IMR-90 (cell line): Measurements from ENCODE around the gene RANBP9. TPM values are rescaled to one million over a fixed set of nuclear protein-coding genes. Genes with fewer than 3 reads are reported as not detected.

ENCODE experiments used
- ATAC-seq: fragments of 200-7000 bp; cut with Tn5 transposase; 2 replicates; pipeline ENCODE4 v1.9.1; 2020; ENCODE audit warnings: low read depth, mild to moderate bottlenecking, moderate library complexity
- BruUV-seq: library from RNA; stranded (reverse); fragments of 400-500 nt; replicated peaks from 2 replicates; lab custom pipeline; 2021; lab: Mats Ljungman, UMichigan
- CTCF ChIA-PET: fragments of 300-600 bp; formaldehyde crosslinking; extraction: SDS; loops from one replicate; lab custom pipeline; 2021; ENCODE audit warnings: antibody characterized with exemption; lab: Yijun Ruan, JAX
- POLR2A ChIA-PET: fragments of 300-600 bp; sonication (Branson Sonifier 250); formaldehyde crosslinking; loops from one replicate; lab custom pipeline; 2022; ENCODE audit warnings: antibody characterized with exemption; ENCODE audit not compliant: unreplicated experiment; lab: Charles Lee
- DNase-seq: peaks from one replicate; pipeline ENCODE4 v3.0.0; 2013
- H2AFZ ChIP-seq: replicated peaks from 2 replicates; pipeline ENCODE3; 2013; ENCODE audit warnings: low read length, mild to moderate bottlenecking; ENCODE audit not compliant: poor library complexity
- H2AK5ac ChIP-seq: 2 replicates; pipeline ENCODE4 v1.6.1; 2013; ENCODE audit warnings: low read depth, low read length, inconsistent platforms
- H2AK9ac ChIP-seq: replicated peaks from 2 replicates; pipeline ENCODE3; 2013; ENCODE audit warnings: mild to moderate bottlenecking, low read depth, low read length, moderate library complexity; ENCODE audit not compliant: poor library complexity
- H2BK120ac ChIP-seq: 2 replicates; pipeline ENCODE4 v1.6.1; 2013; ENCODE audit warnings: low read depth, low read length, inconsistent platforms
- H2BK15ac ChIP-seq: 3 replicates; pipeline ENCODE4 v1.6.1; 2013; ENCODE audit warnings: low read depth, low read length, inconsistent platforms
- H2BK20ac ChIP-seq: 2 replicates; pipeline ENCODE4 v1.6.1; 2013; ENCODE audit warnings: low read depth, mild to moderate bottlenecking, inconsistent platforms, low read length, moderate library complexity
- H2BK5ac ChIP-seq: 2 replicates; pipeline ENCODE4 v1.6.1; 2013; ENCODE audit warnings: mild to moderate bottlenecking, low read depth, low read length, inconsistent platforms; ENCODE audit not compliant: poor library complexity, severe bottlenecking
- H3K14ac ChIP-seq: replicated peaks from 2 replicates; pipeline ENCODE4 v1.6.1; 2013; ENCODE audit warnings: low read depth, low read length, inconsistent platforms
- H3K18ac ChIP-seq: 2 replicates; pipeline ENCODE4 v1.6.1; 2013; ENCODE audit warnings: low read depth, low read length, control low read depth
- H3K23ac ChIP-seq: 2 replicates; pipeline ENCODE4 v1.6.1; 2013; ENCODE audit warnings: low read depth, low read length, inconsistent platforms
- H3K27ac ChIP-seq: 2 replicates; pipeline ENCODE4 v1.5.1; 2013; ENCODE audit warnings: mild to moderate bottlenecking, control low read depth, low read length; ENCODE audit not compliant: insufficient read depth
- H3K27me3 ChIP-seq: 2 replicates; pipeline ENCODE4 v1.6.1; 2013; ENCODE audit warnings: low read length; ENCODE audit not compliant: control insufficient read depth, insufficient read depth
- H3K36me3 ChIP-seq: 2 replicates; pipeline ENCODE4 v1.6.1; 2013; ENCODE audit warnings: low read length, mixed read lengths; ENCODE audit not compliant: control insufficient read depth, insufficient read depth
- H3K4ac ChIP-seq: 2 replicates; pipeline ENCODE4 v1.6.1; 2013; ENCODE audit warnings: low read depth, low read length, inconsistent platforms
- H3K4me1 ChIP-seq: 2 replicates; pipeline ENCODE4 v1.6.1; 2013; ENCODE audit warnings: low read length, mixed read lengths; ENCODE audit not compliant: control insufficient read depth, insufficient read depth
- H3K4me2 ChIP-seq: 2 replicates; pipeline ENCODE4 v1.6.1; 2013; ENCODE audit warnings: low read depth, mild to moderate bottlenecking, control low read depth, low read length, moderate library complexity
- H3K4me3 ChIP-seq: 2 replicates; pipeline ENCODE4 v1.5.1; 2013; ENCODE audit warnings: low read depth, mild to moderate bottlenecking, control low read depth, low read length, moderate library complexity; ENCODE audit not compliant: insufficient read depth
- H3K56ac ChIP-seq: 2 replicates; pipeline ENCODE4 v1.6.1; 2013; ENCODE audit warnings: low read length, inconsistent platforms; ENCODE audit not compliant: insufficient read depth; ENCODE audit errors: extremely low read depth
- H3K79me1 ChIP-seq, 2 experiments: 2 replicates each; pipeline ENCODE4 v1.6.1; 2013; ENCODE audit warnings: low read length in 2 of 2, inconsistent platforms in 1 of 2, low read depth in 1 of 2
- H3K9ac ChIP-seq: 2 replicates; pipeline ENCODE4 v1.6.1; 2013; ENCODE audit warnings: low read depth, low read length, control low read depth
- H3K9me1 ChIP-seq: 2 replicates; pipeline ENCODE4 v1.6.1; 2013; ENCODE audit warnings: low read length, inconsistent platforms; ENCODE audit not compliant: insufficient read depth
- H3K9me3 ChIP-seq: 2 replicates; pipeline ENCODE4 v1.6.1; 2013; ENCODE audit warnings: low read length; ENCODE audit not compliant: control insufficient read depth, insufficient read depth
- H4K20me1 ChIP-seq: 2 replicates; pipeline ENCODE4 v1.6.1; 2013; ENCODE audit warnings: low read length, inconsistent platforms; ENCODE audit not compliant: insufficient read depth
- H4K5ac ChIP-seq: 2 replicates; pipeline ENCODE4 v1.6.1; 2013; ENCODE audit warnings: mild to moderate bottlenecking, low read depth, low read length, control low read depth
- H4K8ac ChIP-seq, 2 experiments: 2 replicates each; pipeline ENCODE4 v1.6.1; 2013; ENCODE audit warnings: low read depth in 2 of 2, low read length in 2 of 2, control low read depth in 1 of 2, inconsistent platforms in 1 of 2
- H4K91ac ChIP-seq: 2 replicates; pipeline ENCODE4 v1.6.1; 2013; ENCODE audit warnings: low read depth, low read length, inconsistent platforms; ENCODE audit not compliant: insufficient read depth
- BHLHE40 ChIP-seq: fragments of 150-350 bp; IDR thresholded peaks from 2 replicates; pipeline ENCODE4 v1.6.1; 2016; ENCODE audit warnings: mild to moderate bottlenecking, low read depth, low read length
- CEBPB ChIP-seq: IDR thresholded peaks from 2 replicates; pipeline ENCODE4 v1.6.1; 2012; ENCODE audit warnings: low read depth, low read length, improper control_type of control experiment
- CHD1 ChIP-seq: IDR thresholded peaks from 2 replicates; pipeline ENCODE4 v1.6.1; 2012; ENCODE audit warnings: low read depth, low read length, improper control_type of control experiment
- FOS ChIP-seq: fragments of 150-350 bp; IDR thresholded peaks from 2 replicates; pipeline ENCODE4 v1.6.1; 2016; ENCODE audit warnings: low read depth, low read length
- MAZ ChIP-seq: IDR thresholded peaks from 2 replicates; pipeline ENCODE4 v1.6.1; 2012; ENCODE audit warnings: low read depth, mild to moderate bottlenecking, low read length, improper control_type of control experiment, moderate library complexity, borderline replicate concordance
- MXI1 ChIP-seq: IDR thresholded peaks from 2 replicates; pipeline ENCODE4 v1.6.1; 2012; ENCODE audit warnings: low read depth, mild to moderate bottlenecking, low read length, moderate library complexity, borderline replicate concordance
- NFE2L2 ChIP-seq: fragments of 150-350 bp; IDR thresholded peaks from 2 replicates; pipeline ENCODE4 v1.6.1; 2016; ENCODE audit warnings: low read depth, mild to moderate bottlenecking, low read length
- POLR2A ChIP-seq: IDR thresholded peaks from 2 replicates; pipeline ENCODE4 v1.6.1; 2012; ENCODE audit warnings: mild to moderate bottlenecking, low read depth, low read length
- RCOR1 ChIP-seq: IDR thresholded peaks from 2 replicates; pipeline ENCODE4 v1.6.1; 2012; ENCODE audit warnings: mild to moderate bottlenecking, low read length, improper control_type of control experiment; ENCODE audit not compliant: insufficient replicate concordance
- RFX5 ChIP-seq: IDR thresholded peaks from 2 replicates; pipeline ENCODE4 v1.8.0; 2012; ENCODE audit warnings: low read depth, mild to moderate bottlenecking, low read length, moderate library complexity
- SMC3 ChIP-seq: fragments of 150-350 bp; IDR thresholded peaks from 2 replicates; pipeline ENCODE4 v1.6.1; 2016; ENCODE audit warnings: low read depth, mild to moderate bottlenecking, antibody characterized with exemption, low read length, moderate library complexity
- WGBS, 2 experiments: methylation state at CpG; one replicate each; pipeline versions ENCODE4 v1.1.5 to v1.1.7; 2013; ENCODE audit warnings: missing lambda C conversion rate in 2 of 2; ENCODE audit not compliant: insufficient read length in 1 of 2; ENCODE audit errors: extremely low coverage in 2 of 2; 5-methylcytosine and 5-hydroxymethylcytosine counted together
- dilution Hi-C: fragments of 300-500 bp; cut with HindIII; formaldehyde crosslinking; loops from one replicate; pipeline ENCODE4 v1.14.3; 2018; ENCODE audit warnings: low sequenced_read_pairs; ENCODE audit not compliant: unreplicated experiment
- in situ Hi-C: fragments of 300-500 bp; cut with MboI; formaldehyde crosslinking; loops from 3 replicates; pipeline ENCODE4 v1.14.3; 2019; ENCODE audit warnings: low sequenced_read_pairs, inconsistent platforms, mixed read lengths
- intact Hi-C: fragments of 100-400 bp; cut with micrococcal nuclease; formaldehyde crosslinking; loops from 2 replicates; pipeline ENCODE4 v1.10.0; 2022
- polyA plus RNA-seq, 3 experiments: library from polyadenylated mRNA; depleted of rRNA; stranded (reverse); fragments of >200 nt; gene quantifications; 2 replicates each; pipeline ENCODE4 v1.2.3, GENCODE V29; 2012; ENCODE audit warnings: low replicate concordance in 1 of 3
- total RNA-seq: library from RNA; depleted of rRNA; stranded (reverse); fragments of >200 nt; gene quantifications from 2 replicates; pipeline ENCODE4 v1.2.3, GENCODE V29; 2012
- TF ChIP-seq, protein P1 (sequence below): conservative IDR thresholded peaks from 2 replicates; pipeline ENCODE4 v1.5.1; 2012; ENCODE audit warnings: mild to moderate bottlenecking, low read depth, low read length, improper control_type of control experiment
- TF ChIP-seq, protein P2 (sequence below): fragments of 150-350 bp; IDR thresholded peaks from 2 replicates; pipeline ENCODE4 v1.6.1; 2017; ENCODE audit warnings: mild to moderate bottlenecking, antibody characterized with exemption, low read length, low read depth
- TF ChIP-seq, protein P3 (sequence below): fragments of 150-350 bp; IDR thresholded peaks from 2 replicates; pipeline ENCODE4 v1.6.1; 2016; ENCODE audit warnings: low read depth, mild to moderate bottlenecking, low read length, moderate library complexity, borderline replicate concordance

RANBP9 gene
- total and polyA plus RNA-seq, 2 of the 4 experiments (the other 2 are of a cell fraction) = 17.7 to 27.8 TPM

DNA sequence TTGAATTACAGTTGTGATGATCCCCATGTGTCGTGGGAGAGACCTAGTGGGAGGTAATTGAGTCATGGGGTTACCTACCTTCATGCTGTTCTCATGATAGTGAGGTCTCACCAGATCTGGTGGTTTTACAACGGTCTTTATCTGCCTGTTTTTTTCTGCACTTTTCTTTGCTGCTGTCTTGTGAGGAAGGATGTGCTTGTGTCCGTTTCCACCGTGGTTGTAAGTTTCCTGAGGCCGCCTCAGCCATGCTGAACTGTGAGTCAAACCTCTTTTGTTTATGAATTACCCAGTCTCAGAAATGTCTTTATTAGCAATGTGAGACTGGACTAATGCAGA is 6.5 kb upstream of the RANBP9 start:
- ChIA-PET POLR2A (no interaction called here), CTCF (no interaction called here)
- Histone ChIP-seq H2BK20ac (no peak overlapping the region), H3K36me3 (no peaks in the 10 kb centered on the region), H2BK5ac (no peak overlapping the region), H4K91ac (no peak overlapping the region), H3K4me1 (no peaks in the 10 kb centered on the region), H3K79me1 (no peaks in the 10 kb centered on the region), H3K4me2 (no peak overlapping the region), H3K56ac (no peak overlapping the region), H3K14ac (no peak overlapping the region), H2BK120ac (no peak overlapping the region), H3K4ac (no peak overlapping the region), H3K18ac (no peak overlapping the region), H3K9me1 (no peaks in the 10 kb centered on the region), H4K20me1 (no peaks in the 10 kb centered on the region), H2BK15ac (no peak overlapping the region), H2AK5ac (no peak overlapping the region), H4K8ac (no peak overlapping the region), H2AFZ (no peak overlapping the region), H2AK9ac (no peak overlapping the region), H3K27me3 (no peaks in the 10 kb centered on the region), H3K4me3 (no peak overlapping the region), H3K23ac (no peak overlapping the region), H3K9ac (no peak overlapping the region), H4K5ac (no peak overlapping the region), H3K9me3 (no peaks in the 10 kb centered on the region), H3K27ac (no peak overlapping the region)
- intact Hi-C loops (no loop called here), in situ Hi-C loops (no loop called here), dilution Hi-C loops (no loop called here)
- DNase-seq (no peak), ATAC-seq (no peak)
- no peak for TF ChIP-seq MXI1
- TF ChIP-seq, protein P1, sequence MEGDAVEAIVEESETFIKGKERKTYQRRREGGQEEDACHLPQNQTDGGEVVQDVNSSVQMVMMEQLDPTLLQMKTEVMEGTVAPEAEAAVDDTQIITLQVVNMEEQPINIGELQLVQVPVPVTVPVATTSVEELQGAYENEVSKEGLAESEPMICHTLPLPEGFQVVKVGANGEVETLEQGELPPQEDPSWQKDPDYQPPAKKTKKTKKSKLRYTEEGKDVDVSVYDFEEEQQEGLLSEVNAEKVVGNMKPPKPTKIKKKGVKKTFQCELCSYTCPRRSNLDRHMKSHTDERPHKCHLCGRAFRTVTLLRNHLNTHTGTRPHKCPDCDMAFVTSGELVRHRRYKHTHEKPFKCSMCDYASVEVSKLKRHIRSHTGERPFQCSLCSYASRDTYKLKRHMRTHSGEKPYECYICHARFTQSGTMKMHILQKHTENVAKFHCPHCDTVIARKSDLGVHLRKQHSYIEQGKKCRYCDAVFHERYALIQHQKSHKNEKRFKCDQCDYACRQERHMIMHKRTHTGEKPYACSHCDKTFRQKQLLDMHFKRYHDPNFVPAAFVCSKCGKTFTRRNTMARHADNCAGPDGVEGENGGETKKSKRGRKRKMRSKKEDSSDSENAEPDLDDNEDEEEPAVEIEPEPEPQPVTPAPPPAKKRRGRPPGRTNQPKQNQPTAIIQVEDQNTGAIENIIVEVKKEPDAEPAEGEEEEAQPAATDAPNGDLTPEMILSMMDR = no peak
- no peak for TF ChIP-seq POLR2A
- TF ChIP-seq RFX5 = no peak
- no peak for TF ChIP-seq MAZ
- no peak for TF ChIP-seq RCOR1
- TF ChIP-seq, protein P2, sequence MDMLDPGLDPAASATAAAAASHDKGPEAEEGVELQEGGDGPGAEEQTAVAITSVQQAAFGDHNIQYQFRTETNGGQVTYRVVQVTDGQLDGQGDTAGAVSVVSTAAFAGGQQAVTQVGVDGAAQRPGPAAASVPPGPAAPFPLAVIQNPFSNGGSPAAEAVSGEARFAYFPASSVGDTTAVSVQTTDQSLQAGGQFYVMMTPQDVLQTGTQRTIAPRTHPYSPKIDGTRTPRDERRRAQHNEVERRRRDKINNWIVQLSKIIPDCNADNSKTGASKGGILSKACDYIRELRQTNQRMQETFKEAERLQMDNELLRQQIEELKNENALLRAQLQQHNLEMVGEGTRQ = no peak
- no peak for TF ChIP-seq SMC3
- TF ChIP-seq NFE2L2 = no peak
- TF ChIP-seq, protein P3, sequence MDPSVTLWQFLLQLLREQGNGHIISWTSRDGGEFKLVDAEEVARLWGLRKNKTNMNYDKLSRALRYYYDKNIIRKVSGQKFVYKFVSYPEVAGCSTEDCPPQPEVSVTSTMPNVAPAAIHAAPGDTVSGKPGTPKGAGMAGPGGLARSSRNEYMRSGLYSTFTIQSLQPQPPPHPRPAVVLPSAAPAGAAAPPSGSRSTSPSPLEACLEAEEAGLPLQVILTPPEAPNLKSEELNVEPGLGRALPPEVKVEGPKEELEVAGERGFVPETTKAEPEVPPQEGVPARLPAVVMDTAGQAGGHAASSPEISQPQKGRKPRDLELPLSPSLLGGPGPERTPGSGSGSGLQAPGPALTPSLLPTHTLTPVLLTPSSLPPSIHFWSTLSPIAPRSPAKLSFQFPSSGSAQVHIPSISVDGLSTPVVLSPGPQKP = no peak
- TF ChIP-seq CHD1 = no peak
- no peak for TF ChIP-seq FOS
- no peak for TF ChIP-seq CEBPB
- no peak for TF ChIP-seq BHLHE40
- no TSS peak for BruUV-seq
- WGBS, 2 experiments = no CpG with 5 or more reads among the region's 5 CpGs
